GM13977 (cell line): ENCODE measurements around the gene FCN1.

Experiments used
- DNase-seq: peaks from one replicate; pipeline ENCODE4 v3.0.0; 2012; ENCODE audit warnings: low spot score
- in situ Hi-C: fragments of 300-500 bp; cut with MboI; formaldehyde crosslinking; loops from one replicate; pipeline ENCODE4 v1.12.0; 2022; ENCODE audit warnings: low sequenced_read_pairs, low pct_unique_long_range_greater_than_20kb, mixed read lengths, inconsistent platforms; ENCODE audit not compliant: unreplicated experiment
- TF ChIP-seq, protein P1 (sequence below): IDR thresholded peaks from 2 replicates; pipeline ENCODE4 v1.5.1; 2012; ENCODE audit warnings: mild to moderate bottlenecking, control low read depth; ENCODE audit not compliant: insufficient read depth; ENCODE audit errors: extremely low read depth, missing control alignments

FCN1 gene

DNA sequence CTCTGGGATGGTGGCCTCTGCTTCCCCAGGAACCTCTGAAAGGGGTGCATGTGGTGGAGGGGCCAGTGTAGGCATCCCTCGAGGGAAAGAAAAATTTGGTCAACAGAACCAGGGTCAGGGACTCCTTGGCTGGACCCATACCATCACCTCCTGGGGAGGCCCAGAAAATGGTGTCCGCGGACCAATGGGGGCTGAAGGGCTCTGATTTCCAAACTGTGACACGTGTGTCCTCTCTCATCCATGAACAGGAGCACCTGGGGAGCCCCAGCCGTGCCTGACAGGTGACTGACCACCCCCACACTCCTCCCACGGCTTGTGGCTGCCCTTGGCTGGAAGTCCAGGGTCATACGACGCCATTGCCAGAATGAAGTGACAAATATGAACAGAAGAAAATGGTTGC lies 33.2 kb downstream of the FCN1 start:
- TF ChIP-seq, protein P1, sequence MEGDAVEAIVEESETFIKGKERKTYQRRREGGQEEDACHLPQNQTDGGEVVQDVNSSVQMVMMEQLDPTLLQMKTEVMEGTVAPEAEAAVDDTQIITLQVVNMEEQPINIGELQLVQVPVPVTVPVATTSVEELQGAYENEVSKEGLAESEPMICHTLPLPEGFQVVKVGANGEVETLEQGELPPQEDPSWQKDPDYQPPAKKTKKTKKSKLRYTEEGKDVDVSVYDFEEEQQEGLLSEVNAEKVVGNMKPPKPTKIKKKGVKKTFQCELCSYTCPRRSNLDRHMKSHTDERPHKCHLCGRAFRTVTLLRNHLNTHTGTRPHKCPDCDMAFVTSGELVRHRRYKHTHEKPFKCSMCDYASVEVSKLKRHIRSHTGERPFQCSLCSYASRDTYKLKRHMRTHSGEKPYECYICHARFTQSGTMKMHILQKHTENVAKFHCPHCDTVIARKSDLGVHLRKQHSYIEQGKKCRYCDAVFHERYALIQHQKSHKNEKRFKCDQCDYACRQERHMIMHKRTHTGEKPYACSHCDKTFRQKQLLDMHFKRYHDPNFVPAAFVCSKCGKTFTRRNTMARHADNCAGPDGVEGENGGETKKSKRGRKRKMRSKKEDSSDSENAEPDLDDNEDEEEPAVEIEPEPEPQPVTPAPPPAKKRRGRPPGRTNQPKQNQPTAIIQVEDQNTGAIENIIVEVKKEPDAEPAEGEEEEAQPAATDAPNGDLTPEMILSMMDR: no peak
- in situ Hi-C loops: no loop called here
- no peak for DNase-seq

DNA sequence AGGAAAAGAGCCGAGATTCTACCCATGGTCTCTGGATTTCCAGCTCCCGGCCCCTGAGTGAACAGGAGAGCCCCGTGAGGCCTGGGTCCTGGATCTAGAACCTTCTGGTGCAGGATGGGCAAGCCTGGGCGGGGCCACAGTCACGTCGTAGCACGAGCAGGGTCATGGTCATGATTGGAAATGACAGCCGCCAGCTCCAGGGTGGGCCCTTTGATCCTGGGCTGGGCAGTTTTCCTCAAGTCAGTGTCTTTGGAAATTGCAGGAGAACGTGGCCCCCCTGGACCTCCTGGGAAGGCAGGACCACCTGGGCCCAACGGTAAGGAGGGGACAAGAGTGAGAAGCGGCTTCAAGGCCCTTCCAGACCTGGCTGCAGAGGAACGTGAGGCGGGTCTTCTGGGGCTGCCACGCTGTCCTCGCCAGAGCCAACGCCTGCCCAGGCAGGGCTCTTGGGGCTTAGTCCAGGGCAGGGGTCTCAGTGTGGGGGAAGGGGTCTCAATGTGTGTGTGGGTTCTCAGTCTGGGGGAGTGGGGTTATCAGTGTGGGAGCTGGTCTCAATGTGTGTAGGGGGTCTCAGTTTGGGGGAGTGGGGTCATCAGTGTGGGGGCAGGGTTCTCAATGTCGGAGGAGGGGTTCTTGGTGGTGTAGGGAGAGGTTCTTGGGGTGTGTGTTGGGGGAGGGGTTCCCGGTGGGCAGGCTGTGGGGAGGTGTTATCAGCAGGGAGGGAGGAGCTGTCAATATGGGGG lies 34.5 kb downstream of the FCN1 start:
- no peak for DNase-seq
- in situ Hi-C loops: no loop called here
- TF ChIP-seq, protein P1: no peak

DNA sequence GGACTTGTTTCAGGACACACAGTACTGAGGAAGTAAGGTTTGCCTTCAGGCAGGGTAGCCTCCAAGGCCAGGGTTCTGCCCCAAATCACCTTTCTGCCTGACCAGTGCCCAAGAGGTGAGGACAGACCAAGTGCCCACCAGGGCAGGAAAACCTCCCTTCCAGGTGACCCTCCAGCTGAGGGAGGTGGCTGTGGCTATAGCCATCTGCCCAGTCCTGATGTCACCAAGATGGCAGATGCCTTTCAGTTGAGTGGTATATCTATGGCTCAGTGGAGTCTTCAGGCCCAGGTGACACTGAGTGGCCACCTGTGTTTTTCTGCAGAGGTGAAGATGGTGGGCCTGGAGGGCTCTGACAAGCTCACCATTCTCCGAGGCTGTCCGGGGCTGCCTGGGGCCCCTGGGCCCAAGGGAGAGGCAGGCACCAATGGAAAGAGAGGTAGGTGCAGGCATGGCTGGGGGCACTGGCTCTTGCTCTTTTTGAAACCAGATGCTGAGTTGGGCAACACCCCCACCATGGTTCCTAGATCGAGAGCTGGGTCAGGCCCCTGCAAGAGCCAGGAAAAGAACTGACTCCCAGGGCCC lies 35.4 kb downstream of the FCN1 start:
- TF ChIP-seq, protein P1: no peak

DNA sequence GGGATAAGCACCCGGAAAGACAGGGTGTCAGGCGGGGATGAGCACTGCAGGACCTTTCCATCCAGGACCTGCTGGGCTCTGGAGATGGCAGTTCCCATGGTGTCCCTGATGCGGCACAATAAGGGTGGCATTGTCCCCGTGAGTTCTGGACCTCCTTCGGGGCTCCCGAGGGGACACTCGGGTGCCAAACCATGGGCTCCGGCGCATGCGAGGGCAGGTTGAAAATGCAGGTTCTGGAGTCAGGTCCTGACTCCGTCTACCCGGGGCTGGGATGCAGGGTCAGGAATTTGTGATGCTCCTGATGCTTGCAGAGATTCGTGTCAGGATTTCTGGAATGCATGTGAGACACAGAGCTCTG lies 36.4 kb downstream of the FCN1 start:
- DNase-seq: no peak
- in situ Hi-C loops: no loop called here
- TF ChIP-seq, protein P1: no peak

More for the DNA sequence above, 35.4 kb downstream of the FCN1 start:
- DNase-seq: no peak
- in situ Hi-C loops: no loop called here

DNA sequence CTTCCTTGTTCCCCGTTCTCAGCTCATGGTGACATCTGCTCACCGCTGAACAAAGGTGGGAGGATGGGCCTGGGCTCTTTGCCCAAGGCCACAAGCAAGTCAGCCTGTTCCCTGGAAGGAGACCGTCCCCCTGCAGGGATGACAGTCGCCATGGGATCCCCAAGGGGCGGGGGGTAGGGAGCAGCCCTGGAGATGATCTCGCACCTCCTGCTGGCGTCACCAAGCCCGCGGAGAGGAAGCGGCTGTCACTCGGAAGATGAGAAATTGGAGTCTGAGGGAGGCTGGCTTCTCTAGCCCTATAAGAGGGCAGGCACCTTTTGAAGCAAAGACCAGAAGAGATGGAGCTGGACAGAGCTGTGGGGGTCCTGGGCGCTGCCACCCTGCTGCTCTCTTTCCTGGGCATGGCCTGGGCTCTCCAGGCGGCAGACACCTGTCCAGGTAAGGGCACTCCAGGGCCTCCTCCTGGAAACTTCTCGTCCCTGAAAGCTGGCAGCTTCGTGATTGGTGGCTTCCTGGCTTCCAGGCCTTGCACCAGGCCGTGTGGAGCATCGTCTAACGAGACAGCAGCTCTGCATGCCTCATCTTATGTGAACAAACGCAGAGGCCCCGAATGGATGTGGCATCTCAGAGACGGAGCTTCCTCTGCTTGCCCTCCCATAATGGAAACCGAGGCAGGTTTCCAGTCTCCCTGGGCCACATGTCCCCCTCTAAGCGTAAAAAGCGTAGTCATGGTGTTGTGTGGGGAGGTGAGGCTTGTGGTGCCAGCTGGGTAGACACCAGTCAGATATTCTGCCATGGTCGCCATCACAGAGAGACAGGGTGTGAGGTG lies 37.0 kb downstream of the FCN1 start, which contains the start of gene FCN2:
TSS of gene FCN2 (plus strand) at position 327 of the 829 bp plus-strand sequence. CDS start at position 339, 12 bp downstream.
- in situ Hi-C loops: no loop called here
- TF ChIP-seq, protein P1: no peak

DNA sequence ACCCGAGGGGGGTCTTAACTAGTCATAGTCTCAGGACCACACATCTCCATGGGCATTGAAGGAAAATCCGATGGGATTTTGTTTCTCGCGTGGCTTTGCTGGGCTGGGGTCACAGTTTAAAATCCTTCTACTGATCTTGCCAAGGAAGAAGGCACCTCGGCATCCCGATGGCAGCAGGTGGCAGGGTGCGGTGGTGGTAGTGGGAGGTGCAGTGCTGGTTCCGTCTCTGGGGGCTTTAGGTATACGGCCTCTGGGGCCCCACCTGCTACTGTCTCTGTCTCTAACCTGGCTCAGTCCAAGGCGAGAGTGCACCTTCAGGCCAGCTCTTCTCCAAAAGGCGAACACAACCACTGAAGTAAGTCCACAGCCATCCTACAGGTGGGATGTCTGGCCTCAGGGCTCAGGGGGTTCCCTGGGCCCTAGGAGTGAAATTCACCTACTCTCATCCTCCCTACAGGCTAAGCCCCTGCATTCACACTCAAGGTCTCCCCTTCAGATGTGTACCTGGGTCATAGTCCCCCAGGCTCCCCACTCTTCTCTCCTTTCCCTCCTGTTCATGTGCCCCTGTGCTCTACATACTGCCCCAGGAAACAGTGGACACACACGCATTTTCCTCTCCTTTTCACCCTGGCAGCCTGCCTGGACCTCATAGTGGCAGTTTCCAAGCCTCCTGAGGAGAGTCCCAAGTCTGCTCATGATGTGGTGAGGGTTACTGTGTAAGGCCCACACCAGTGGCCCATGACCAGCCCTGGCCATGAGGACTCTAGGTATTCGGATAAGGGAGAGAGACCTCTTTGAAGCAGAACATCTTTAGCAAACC lies 37.8 kb downstream of the FCN1 start:
- TF ChIP-seq, protein P1: no peak
- in situ Hi-C loops: no loop called here
- DNase-seq: no peak

More for the DNA sequence above, 37.0 kb downstream of the FCN1 start, which contains the start of gene FCN2:
- DNase-seq: no peak
